ENCODE results near the gene ANLN.

The ANLN gene

DNA sequence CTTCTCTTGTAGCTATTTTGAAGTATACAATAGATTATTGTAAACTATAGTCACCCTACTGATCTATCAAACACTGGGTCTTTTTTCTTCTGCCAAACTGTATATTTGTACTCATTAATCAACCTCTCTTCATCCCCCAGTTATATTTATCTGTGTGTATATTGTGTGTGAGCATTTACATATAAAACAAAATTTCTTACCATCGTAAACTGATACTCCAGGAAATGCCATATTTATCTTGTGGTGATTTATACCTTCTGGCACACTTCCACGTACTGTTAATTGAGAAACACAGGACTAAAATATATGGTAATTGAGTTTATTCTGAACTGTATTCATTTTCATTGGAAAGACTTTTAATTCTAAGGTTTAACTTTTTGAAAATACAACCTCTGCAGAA is 18.9 kb downstream of the ANLN start:
- DNase-seq (ENCODE audit: low read depth in 1 of 2, low spot score in 1 of 2) = no peak

DNA sequence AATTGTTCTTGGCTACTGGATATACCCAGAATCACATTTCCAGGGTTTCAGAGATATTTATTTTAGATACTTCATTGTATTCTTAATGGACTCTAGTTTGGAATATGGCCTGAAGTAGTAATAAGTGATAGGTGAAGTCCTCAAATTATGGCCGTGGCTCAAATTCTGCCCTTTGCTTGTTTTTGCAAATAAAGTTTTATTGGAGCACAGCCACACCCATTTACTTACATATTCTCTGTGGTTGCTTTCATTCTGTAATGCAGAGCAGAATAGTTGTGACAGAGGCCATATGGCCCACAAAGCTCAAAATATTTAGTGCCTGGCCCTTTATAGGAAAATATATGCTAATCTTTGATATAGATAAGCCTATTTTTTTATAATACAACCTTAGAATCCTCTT is 19.5 kb downstream of the ANLN start:
- DNase-seq (ENCODE audit: low read depth in 1 of 2, low spot score in 1 of 2) = no peak

DNA sequence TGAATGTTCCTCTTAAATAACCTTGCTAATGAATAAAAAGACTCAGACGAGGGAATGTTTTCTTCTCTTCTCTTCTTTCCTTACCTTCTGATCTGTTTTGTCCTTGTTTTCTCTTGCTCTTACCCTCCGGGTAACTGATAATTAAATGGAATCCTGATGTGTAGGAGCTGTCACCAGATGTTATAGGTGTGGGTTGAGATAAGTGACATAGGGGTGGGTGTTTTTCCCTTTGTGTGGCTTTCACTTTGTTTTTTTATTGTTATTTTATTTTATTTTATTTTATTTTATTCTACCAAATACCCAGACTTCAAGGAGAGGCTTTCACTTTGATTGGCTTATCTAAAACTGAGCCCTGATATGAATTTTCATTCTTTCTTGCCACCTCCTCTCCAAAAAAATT is 25.5 kb downstream of the ANLN start:
- DNase-seq (ENCODE audit: low read depth in 1 of 2, low spot score in 1 of 2) = no peak

DNA sequence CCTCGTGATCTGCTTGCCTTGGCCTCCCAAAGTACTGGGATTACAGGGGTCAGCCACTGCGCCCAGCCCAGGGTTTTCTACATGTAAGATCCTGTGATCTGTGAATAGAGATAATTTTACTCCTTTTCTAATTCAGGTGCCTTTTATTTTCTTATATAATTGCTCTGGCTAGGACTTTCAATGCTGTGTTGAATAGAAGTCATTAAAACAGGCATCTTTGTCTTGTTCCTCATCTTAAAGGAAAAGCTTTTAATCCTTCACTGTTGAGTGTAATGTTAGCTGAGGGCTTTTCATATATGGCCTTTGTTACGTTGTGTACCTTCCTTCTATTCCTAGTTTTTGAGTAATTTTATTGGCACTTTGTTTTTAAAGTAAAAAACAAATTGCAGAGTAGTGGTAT is 26.6 kb downstream of the ANLN start:
- no peak for DNase-seq (ENCODE audit: low read depth in 1 of 2, low spot score in 1 of 2)

DNA sequence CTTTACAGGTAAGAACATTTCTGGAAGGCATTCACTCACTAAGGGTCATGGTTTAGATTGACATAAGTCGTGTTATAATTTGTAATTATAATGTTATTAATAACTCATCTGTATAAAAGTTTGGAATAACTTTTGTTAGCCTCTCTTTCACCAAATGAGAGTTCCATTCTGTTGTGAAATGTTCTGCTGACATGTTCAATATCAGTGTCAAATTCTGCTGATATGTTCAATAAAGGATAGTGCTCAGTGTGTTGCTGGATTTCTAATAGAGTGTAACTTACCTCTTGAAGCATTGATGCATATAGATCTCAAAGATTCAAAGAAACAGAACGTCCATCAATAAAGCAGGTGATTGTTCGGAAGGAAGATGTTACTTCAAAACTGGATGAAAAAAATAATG is 30.6 kb downstream of the ANLN start:
- DNase-seq (ENCODE audit: low read depth in 1 of 2, low spot score in 1 of 2) = no peak

DNA sequence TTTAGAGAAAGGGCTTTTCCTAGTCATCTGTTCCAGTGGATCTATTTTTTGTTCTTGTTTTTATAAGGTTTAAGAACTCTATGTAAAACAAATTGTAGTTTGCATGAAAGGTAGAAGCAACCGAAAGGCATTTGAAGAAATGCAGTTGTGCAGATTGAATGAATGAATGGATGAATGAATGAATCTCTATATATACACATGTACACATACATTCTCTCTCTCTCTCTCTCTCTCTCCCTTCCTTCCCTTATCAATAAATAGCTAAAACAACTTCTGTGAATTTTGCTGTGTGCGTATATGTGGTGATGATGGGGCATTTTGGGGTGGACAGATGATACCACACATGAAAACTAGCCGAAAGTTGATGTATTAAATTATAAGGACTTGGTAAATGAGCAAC is 32.4 kb downstream of the ANLN start:
- DNase-seq (ENCODE audit: low read depth in 1 of 2, low spot score in 1 of 2) = no peak

DNA sequence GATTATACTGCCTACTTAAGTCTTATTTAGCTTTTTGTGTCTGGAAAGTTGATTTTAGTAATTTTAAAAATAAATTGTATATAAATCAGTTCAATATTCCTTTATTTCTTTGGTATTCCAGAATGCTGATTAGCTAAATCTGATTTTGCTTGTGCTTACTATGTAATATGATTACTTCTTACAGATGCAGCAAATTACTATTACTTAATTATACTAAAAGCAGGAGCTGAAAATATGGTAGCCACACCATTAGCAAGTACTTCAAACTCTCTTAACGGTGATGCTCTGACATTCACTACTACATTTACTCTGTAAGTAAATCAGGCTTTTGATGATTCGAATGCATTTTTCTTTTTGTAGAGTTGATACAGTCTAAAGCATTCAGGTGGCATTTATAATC is 34.0 kb downstream of the ANLN start:
- no peak for DNase-seq (ENCODE audit: low read depth in 1 of 2, low spot score in 1 of 2)

DNA sequence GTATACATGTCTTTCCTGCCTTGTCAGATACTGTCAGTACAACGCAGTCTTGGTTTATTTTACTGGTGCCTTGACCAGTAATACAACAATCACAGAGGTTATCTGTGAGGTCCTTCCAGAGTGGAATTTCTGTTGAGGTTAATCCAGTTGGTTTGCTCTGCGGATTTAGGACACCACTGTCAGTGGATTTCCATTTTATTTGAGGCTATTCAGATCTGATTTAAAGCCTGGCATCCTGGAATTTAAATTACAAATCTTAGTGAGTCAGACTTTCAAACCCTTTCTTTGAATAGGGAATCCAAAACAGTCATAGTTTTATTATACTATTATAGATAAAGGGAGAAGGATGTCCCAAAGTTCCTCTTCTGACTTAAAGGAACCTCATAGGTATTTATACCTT is 40.5 kb downstream of the ANLN start:
- no peak for DNase-seq (ENCODE audit: low read depth in 1 of 2, low spot score in 1 of 2)

DNA sequence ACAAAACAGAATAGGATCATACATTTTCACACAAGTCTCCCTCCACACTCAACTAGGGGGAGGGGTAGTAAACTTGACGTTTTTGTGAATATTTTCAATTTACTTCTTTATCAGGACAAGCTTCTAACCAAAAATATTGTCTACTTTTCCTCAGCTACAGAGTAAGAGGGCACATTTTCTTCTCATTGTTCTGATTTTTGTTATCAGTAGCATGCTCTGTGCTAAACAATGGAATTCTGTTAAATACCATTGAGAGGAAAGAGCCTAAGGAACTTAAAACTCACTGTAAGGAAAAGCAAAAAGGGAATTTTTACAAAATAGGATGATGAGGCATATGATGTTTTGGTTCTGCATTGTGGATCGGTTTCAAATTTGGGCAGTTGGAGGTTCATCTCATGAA is 41.2 kb downstream of the ANLN start:
- DNase-seq (ENCODE audit: low read depth in 1 of 2, low spot score in 1 of 2) = no peak

DNA sequence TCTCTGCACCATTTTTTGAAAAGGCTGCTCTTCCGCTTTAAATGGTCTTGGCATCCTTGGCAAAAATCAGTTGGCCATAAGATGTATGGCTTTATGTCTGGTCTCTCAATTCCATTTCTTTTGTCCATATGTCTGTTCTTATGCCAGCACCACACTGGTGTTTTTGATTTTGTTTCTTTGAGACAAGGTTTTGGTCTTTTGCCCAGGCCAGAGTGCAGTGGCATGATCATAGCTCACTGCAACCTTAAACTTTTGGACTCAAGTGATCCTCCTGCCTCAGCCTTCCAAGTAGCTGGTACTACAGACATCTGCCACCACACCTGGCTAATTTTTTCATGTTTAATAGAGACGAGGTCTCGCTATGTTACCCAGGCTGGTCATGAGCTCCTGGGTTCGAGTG is 48.5 kb downstream of the ANLN start:
- no peak for DNase-seq (ENCODE audit: low read depth in 1 of 2, low spot score in 1 of 2)

DNA sequence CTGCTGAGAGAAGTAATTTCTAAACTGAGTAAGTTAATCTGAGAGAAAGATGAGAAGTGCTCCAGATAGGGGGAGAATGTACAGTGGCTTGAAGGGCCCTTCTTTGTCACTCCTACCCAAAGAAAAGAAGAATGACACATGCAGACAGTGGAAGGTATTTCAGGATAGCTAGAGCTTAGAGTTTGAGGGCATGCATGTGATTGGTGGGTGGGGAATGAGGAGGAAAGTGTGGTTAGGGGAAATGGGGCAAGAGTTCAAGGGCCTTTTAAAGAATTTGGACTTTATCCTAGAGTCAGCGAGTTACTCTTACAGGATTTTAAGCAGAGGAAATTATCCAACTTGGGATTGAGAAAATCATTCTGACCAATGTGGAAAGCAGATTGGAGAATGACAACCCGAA is 50.0 kb downstream of the ANLN start:
- no peak for DNase-seq (ENCODE audit: low read depth in 1 of 2, low spot score in 1 of 2)

DNA sequence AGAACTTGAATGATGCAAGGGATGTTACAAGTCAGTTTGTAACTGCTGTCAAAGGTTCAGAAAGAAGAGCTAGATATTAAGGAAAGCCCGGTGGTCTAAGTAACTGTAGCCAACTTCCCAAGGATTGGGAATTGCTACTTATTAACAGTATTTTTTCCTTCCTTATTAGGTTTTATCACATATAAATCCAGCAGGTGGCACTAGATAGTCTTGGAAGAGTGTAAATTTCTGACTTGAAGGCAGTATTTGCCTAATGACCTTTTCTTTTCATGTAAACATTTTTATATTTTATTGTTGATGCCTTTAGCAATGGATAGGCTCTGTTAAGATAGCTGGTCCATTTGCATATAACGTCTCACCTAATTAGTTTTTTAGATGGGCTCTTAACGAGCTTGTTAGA is 51.2 kb downstream of the ANLN start:
- no peak for DNase-seq (ENCODE audit: low read depth in 1 of 2, low spot score in 1 of 2)

DNA sequence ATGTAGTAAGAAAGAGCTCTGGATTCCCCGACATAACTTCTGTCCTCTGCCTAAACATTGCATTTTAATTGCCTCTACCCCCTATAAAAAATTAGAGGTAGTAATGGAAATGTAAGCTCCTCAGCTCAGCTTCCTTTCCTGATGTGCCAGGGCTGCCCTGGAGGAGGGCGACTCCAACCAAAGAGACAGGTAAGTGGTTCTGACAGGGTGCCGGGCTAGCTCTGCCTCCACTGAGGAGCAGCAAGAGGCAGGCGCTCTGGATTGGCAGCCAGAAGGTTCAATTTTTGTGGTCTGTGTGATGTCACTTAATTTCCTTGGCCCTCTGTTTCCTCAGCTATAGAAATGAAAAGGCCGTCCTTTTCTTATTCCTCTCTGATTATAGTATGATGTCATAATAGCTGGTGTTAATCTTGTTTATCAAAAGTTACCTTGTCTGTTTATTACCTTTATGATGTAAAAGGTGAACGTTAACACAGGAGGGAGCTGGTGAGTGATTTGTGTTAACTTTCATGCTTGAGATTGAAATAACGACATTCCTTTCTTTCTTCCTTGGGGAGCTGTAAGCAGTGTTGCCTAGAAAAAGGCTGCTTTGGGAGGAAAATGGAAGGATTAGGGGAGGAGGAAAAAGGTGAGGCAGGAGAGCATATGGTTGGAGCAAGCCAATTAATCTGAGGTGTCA is 51.8 kb downstream of the ANLN start:
- no peak for DNase-seq (ENCODE audit: low read depth in 1 of 2, low spot score in 1 of 2)

DNA sequence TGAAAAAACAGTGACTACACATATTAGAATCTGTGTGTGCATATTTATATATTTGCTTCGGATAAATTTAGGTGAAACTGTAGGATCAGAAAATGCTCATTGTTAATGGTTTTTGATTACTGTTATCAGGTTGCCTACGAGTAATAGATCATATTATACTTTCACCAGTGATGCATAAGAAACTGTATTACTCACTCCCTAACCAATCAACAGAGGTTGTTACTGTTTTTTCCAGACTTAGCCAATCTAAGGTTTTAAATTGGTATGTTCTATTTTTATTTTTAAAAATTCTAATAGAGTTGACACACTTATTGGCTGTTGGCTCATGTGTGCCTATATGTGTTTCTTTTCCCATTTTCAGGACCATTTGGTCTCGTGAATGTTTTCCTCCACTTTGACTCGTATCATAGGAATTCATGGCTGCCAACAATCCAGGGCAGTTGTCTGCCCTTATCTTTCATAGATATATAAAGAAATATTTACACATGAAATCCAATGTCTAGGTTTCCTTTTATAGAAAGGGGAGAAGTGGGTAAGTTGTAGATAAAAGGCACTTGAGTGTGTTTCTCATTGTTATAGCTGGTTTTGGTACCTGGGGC is 59.2 kb downstream of the ANLN start:
- DNase-seq (ENCODE audit: low read depth in 1 of 2, low spot score in 1 of 2) = no peak

DNA sequence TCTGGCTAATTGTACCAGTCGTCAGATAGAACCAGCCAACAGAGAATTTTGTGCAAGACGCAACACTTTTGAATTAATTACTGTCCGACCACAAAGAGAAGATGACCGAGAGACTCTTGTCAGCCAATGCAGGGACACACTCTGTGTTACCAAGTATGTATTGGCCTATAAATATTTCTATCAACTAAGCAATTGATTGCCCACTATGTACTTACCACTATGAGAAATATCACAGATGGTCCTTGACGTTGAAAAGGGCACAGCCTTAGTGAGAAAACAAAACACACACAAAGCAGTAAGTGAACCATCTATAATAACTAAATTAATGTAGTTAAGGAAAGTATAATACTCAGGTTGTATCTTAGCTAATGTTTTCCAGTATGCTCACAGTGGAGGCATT is 60.0 kb downstream of the ANLN start:
- DNase-seq (ENCODE audit: low read depth in 1 of 2, low spot score in 1 of 2) = no peak

DNA sequence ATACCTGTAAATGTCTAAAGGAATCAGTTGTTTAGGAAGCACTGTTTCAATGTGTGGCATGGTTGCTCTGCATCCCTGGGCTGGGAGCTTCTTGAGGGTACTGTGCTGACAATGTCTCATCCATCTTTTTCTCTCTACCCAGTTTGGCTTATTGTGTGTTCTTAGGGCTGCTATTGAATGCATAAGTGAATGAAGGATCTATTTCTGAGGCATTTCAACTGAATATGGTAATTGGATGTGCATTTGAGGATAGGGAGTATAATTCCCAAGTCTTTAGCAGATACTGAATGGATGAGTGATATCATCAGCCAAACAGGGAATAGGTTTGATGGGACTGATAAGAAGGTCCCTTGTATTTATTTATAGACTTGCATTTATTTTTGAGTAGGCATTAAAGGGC is 64.1 kb downstream of the ANLN start:
- no peak for DNase-seq (ENCODE audit: low read depth in 1 of 2, low spot score in 1 of 2)

DNA sequence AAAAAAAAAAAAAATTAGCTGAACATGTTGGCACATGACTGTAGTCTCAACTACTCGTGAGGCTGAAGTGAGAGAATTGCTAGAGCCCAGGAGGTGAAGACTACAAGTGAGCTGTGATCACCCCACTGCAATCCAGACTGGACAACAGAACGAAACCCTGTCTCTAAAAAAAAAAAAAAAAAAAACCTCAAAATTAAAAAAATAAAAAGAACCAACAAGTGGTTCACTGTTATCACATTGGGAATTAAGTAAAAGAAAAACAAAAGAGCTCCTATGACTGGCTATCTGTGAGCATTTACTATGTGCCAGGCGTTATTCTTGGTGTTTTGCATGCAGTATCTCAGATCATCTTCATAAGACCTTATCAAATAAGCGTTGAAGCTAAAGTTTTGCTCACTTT is 66.0 kb downstream of the ANLN start:
- no peak for DNase-seq (ENCODE audit: low read depth in 1 of 2, low spot score in 1 of 2)

DNA sequence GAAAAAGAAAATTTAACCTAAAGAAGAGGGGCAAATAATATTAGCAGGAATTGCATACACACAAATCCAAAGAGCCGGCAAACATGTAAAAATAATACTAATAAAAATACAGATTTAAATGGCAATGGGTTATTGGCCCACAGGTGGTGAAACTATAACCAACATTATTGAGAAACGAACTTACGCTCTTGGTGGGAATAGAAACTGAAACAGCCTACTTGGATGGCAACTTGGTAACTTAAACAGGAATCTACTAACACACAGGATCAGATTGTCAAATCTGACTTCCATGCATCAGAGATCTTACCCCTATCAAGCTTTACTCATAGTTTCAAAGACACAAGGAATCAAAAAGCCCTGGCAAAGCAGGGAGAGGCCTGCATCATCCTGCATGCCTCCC is 66.5 kb downstream of the ANLN start:
- DNase-seq (ENCODE audit: low read depth in 1 of 2, low spot score in 1 of 2) = no peak

DNA sequence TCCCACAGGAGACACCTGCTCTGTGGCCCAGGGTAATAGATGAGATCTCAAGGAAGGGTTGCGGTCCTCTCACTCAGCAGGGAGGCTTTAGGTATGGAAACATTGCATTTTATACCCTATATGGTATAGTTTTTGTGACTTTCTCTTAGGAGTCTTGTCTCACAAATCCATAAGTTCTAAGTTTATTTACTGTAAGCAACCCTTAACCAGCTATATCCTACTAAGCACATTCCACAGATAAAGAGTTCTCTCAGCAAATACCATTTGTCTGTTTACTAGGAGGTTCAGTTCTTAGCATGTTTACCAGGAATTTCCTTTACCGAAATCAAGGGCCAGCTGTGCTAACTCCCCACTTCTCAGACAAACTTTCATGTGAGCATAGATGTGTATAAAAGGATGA is 66.9 kb downstream of the ANLN start:
- DNase-seq (ENCODE audit: low read depth in 1 of 2, low spot score in 1 of 2) = no peak

DNA sequence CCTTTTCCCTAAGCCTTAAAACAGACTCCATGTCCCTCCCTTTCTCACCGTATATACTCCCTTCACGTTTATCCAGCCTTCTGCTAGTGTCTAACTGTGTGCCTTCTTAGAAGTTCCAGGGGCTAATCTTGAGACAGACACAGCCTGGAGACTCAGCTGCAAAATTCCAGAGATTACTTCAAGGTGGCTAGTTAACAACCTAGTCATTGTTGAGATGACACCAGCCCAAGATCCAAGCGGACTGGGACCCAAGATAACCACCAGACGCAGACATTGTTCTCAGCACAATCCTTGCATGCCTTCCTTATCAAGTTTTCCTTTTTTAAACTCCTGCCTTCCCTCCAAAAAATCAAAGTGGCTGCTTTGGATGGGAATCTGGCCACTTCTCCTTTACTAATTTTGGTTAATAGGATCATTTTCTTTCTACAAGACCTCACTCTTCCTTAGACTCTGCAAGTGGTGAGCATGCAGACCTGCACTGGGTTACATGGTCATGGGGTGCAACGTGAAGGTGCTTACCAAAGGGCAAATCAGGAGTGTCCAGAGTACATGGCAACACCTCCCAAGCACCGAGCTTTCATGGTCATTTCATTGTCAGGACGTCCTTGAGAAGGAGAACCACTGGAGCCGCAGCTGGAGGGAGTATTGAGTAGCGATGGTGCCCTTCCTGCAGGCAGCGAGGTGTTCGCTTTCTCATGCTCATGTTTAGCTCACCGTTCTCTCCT is 69.7 kb downstream of the ANLN start:
- no peak for DNase-seq (ENCODE audit: low read depth in 1 of 2, low spot score in 1 of 2)

DNA sequence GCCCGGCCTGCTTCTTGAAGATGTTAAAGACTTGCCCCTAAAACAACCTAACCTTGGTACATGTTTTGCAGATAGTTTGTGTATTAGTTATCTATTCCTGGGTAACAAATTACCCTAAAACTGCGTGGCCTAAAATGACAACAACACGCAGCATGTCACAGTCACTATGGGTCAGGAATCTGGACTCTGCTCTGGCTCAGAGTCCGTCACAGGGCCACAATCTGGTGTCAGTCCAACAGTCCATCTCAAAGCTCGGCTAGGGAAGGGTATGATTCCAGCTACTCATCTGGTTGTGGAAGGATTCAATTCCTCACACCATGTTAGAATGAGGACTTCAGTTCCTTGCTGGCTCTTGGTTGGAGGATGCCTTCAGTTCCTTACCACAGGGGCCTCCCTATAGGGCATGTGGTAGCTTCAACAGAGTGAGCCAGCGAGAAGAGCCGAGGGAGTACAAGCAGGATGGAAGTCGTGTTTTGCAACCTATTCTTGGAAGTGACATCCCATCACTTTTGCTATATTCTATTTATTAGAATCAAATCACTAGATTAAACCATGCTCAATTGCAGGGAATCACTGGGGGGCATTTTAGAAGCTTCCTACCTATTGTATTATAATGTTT is 71.3 kb downstream of the ANLN start:
- DNase-seq (ENCODE audit: low read depth in 1 of 2, low spot score in 1 of 2) = no peak

DNA sequence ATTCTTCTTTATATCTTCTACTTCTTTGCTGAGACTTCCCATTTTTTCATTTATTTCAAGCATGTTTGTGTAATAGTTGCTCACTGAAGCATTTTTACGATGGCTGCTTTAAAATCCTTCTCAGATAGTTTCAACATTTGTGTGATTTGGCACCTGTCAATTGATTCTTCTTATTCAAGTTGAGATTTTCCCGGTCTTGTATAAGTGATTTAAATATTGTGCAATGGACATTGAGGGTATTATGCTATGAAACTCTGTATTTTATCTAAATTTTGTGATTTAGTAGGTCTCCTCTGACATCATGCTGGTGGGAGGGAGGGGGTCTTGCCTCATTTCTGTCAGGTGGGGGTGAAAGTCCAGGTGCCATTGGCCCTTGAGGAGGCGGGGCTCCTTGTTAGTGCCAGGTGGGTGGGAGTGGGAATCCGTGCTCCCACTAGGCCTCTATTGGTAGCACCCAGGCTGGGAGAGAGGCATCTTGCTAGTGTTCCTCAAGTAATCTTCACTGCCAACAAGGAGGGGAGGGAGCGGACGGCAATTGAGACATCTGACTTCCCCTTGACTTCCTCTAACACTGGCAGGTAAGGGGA is 73.0 kb downstream of the ANLN start:
- DNase-seq (ENCODE audit: low read depth in 1 of 2, low spot score in 1 of 2) = no peak
